ENCODE measurements around the gene NAA10. TPM values are rescaled to one million over a fixed set of nuclear protein-coding genes. Genes with fewer than 3 reads are reported as not detected.

The NAA10 gene
- total RNA-seq, 1 donor from 2014 or later: 109 TPM

DNA sequence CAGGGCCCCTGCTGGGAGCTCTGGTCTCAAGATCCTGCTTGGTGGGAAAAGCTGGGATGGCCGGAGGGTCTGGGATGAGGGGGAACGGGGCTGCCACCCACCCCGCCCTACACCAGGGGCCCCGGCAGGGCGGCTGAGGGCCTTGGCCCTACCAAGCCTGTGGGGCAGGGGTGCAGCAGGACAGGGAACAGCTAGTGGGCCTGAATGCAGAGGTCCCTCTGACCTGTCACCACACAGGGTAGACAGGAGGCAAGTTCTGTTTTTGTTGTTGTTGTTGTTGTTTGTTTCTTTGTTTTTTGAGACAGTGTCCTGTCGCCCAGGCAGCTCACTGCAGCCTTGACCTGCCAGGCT, 9.9 kb upstream of the NAA10 start:
- H3K36me3 Mint-ChIP-seq (ENCODE audit: low read depth): peaks cover 14% of the 10 kb centered on the region
- CTCF ChIA-PET: interaction anchor here (9.8 kb wide), 1 partner anchor 21 kb away, joined by 146 read pairs; the partner anchor contains the start of gene ARHGAP4

DNA sequence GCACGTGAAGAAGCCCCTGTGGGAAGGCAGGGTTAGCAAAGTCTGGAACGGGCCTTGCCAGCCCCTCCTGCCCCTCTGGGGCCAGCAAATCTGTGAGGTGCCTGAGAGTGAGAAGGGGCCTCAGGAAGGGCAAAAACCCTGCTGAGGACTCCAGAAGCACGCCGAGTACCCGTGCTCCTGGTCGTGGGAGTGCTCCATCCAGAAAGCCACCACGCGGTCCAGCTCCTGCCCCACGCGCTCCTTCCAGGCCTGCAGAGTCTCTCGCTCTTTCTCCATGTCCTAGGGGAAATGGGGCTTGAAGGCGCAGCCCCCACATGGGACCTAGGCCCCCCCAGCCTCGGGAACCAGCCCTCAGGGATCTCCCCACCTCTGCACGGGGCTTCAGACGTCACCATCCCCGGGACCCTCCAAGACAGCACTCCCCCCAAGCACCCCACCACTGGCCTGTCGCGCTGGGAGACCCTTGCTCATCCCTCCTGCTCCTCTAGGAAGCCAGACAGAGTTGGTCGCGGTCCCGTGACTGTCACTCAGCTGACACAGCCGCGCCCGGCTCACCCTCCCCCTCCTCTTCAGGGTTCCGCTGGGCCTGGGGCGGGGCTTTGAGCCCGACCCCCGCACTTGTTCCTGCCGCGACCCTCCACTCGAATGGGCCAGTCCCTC, 9.4 kb upstream of the NAA10 start, which contains the start of gene RENBP:
Gene RENBP (minus strand): TSS at position 504 of the 660 bp plus-strand sequence. CDS start 33 bp downstream, at position 471.
- POLR2A ChIA-PET: interaction anchor here (0.6 to 18.4 kb wide), 3 partner anchors 19 to 151 kb away, joined by 3 to 305 read pairs (median 3); partner anchors contain the start of genes ARHGAP4 and AVPR2

More for the DNA sequence above, 9.9 kb upstream of the NAA10 start:
- no peak for DNase-seq
- Mint-ChIP-seq H3K27me3 (no peaks in the 10 kb centered on the region), H3K27ac (peak overlapping the region; percentile 50), H3K4me3 (no peak overlapping the region), H3K9me3 (no peaks in the 10 kb centered on the region), H3K4me1 (peaks cover 21% of the 10 kb centered on the region)
- ATAC-seq (ENCODE audit: low read depth): peak; percentile 19
- intact Hi-C loops (cut with micrococcal nuclease): loop anchor here (5.0 kb wide), 2 partner anchors 57 to 1002 kb away; partner anchors contain the start of gene L1CAM
- TF ChIP-seq, protein P1, sequence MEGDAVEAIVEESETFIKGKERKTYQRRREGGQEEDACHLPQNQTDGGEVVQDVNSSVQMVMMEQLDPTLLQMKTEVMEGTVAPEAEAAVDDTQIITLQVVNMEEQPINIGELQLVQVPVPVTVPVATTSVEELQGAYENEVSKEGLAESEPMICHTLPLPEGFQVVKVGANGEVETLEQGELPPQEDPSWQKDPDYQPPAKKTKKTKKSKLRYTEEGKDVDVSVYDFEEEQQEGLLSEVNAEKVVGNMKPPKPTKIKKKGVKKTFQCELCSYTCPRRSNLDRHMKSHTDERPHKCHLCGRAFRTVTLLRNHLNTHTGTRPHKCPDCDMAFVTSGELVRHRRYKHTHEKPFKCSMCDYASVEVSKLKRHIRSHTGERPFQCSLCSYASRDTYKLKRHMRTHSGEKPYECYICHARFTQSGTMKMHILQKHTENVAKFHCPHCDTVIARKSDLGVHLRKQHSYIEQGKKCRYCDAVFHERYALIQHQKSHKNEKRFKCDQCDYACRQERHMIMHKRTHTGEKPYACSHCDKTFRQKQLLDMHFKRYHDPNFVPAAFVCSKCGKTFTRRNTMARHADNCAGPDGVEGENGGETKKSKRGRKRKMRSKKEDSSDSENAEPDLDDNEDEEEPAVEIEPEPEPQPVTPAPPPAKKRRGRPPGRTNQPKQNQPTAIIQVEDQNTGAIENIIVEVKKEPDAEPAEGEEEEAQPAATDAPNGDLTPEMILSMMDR (IDR thresholded peaks at IDR 0.05): no peak
- POLR2A ChIA-PET: interaction anchor here (0.7 to 18.4 kb wide), 2 partner anchors 19 to 151 kb away, joined by 3 to 305 read pairs; partner anchors contain the start of gene ARHGAP4

DNA sequence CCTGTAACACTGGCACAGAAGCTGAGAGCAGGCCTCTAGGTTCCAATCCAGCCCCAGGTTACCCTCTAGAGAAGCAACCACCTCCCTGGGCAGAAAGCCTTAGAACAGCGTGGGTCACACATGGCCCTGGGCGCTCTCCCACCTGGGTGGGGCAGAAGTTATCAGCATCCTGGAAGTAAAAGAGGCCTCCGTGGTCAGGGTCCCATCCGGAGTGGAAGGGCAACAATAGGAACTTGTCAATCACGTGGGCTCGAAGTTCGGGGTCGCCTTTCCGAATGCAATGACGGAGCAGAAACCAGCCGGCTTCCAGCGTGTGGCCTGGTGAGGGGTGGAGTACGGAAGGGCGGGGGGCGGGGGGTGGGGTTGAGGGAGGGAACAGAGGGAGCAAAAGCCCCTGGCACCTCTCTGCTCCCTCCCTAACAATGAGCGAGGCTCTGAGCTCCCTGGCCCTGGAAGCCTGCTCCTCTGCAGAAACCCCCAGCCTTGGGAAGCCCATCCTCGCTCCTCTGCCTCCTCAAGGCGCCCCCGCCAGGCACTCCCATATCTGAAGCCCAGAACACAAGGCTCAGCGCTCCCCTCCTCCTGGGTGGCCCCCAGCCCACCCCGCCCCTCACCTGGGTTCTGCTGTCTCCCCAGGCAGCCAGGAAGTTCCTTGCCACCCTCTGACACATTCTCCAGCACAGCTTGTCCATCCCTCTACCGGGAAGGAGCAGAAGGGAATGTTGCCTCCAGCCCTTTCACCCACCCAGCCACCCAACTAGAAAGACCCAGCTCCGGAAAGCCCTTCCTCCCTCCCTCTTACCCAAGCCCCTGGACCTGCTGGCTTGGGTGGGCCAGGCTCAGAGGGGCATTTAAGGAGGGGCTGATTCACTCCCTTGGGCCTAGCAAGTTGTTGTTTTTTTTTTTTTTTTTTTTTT, 6.8 kb upstream of the NAA10 start:
- peaks cover 4% of the 10 kb centered on the region for H3K36me3 Mint-ChIP-seq (ENCODE audit: low read depth)
- no peak for ATAC-seq (ENCODE audit: low read depth)
- TF ChIP-seq, protein P1 (IDR thresholded peaks at IDR 0.05): no peak
- no peak for DNase-seq
- no peaks in the 10 kb centered on the region for H3K27me3 Mint-ChIP-seq
- H3K27ac Mint-ChIP-seq: no peak overlapping the region
- peaks cover 24% of the 10 kb centered on the region for H3K4me1 Mint-ChIP-seq
- ChIA-PET POLR2A (interaction anchor here (0.7 to 18.4 kb wide), 4 partner anchors 9 to 147 kb away, joined by 3 to 305 read pairs (median 6); partner anchors contain the start of genes ARHGAP4, IDH3G and SSR4), CTCF (no interaction called here)
- H3K4me3 Mint-ChIP-seq: peak overlapping the region; percentile 64
- intact Hi-C loops (cut with micrococcal nuclease): no loop called here
- H3K9me3 Mint-ChIP-seq: no peaks in the 10 kb centered on the region

More for the DNA sequence above, 9.4 kb upstream of the NAA10 start, which contains the start of gene RENBP:
- peak; percentile 74 for ATAC-seq (ENCODE audit: low read depth)
- peak within 1 kb of the TSS; percentile 83 for H3K4me3 Mint-ChIP-seq
- no peak for DNase-seq
- intact Hi-C loops (cut with micrococcal nuclease): no loop called here
- TF ChIP-seq, protein P1 (IDR thresholded peaks at IDR 0.05): no peak
- H3K4me1 Mint-ChIP-seq: peaks cover 21% of the 10 kb centered on the region
- H3K27me3 Mint-ChIP-seq: no peaks in the 10 kb centered on the region
- H3K36me3 Mint-ChIP-seq (ENCODE audit: low read depth): peaks cover 11% of the 10 kb centered on the region
- CTCF ChIA-PET: interaction anchor here (9.8 kb wide), 1 partner anchor 20 kb away, joined by 146 read pairs; the partner anchor contains the start of gene ARHGAP4
- peak within 1 kb of the TSS; percentile 50 for H3K27ac Mint-ChIP-seq
- H3K9me3 Mint-ChIP-seq: no peaks in the 10 kb centered on the region

DNA sequence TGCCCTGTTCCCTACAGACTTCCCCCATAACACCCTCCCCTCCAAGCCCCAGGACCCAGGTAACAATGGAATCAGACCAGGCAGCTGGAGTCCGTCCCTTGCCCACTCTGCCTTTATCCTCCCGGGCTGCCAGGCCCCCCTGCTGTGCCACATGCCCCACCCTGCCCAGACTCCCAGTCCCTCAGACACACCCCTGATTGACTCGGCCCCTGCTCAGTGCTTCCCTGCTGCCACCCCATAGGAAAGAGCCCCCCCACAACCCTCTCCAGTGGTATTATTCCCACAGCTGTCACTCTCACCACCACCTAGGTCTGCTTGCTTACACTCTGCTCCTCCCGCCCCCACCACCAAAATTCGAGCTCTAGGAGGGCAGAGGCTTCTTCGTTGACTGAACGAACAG, 4.7 kb upstream of the NAA10 start:
- Mint-ChIP-seq H3K9me3 (no peaks in the 10 kb centered on the region), H3K4me3 (no peak overlapping the region), H3K36me3 (ENCODE audit: low read depth) (peaks cover 4% of the 10 kb centered on the region), H3K27me3 (no peaks in the 10 kb centered on the region), H3K27ac (no peak overlapping the region), H3K4me1 (peaks cover 24% of the 10 kb centered on the region)
- intact Hi-C loops (cut with micrococcal nuclease): no loop called here
- TF ChIP-seq, protein P1 (IDR thresholded peaks at IDR 0.05): no peak
- POLR2A ChIA-PET: interaction anchor here (0.9 to 18.4 kb wide), 2 partner anchors 14 to 32 kb away, joined by 3 to 305 read pairs; partner anchors contain the start of genes ARHGAP4 and HCFC1
- ATAC-seq (ENCODE audit: low read depth) (no peak), DNase-seq (no peak)
- CTCF ChIA-PET: interaction anchor here (1.0 kb wide), 1 partner anchor 12 kb away, joined by 3 read pairs; no protein-coding TSS in a partner anchor
